HuH-7 (cell line): ENCODE results near the gene CBR3.
"Not testable (repeated sequence)": the region's sequence is repeated elsewhere in the genome, so short reads cannot be mapped to it uniquely, and the experiment has no call there.

Experiments
- DNase-seq: peaks from one replicate; pipeline ENCODE4 v3.0.0; 2011; ENCODE audit warnings: low spot score

The CBR3 gene

DNA sequence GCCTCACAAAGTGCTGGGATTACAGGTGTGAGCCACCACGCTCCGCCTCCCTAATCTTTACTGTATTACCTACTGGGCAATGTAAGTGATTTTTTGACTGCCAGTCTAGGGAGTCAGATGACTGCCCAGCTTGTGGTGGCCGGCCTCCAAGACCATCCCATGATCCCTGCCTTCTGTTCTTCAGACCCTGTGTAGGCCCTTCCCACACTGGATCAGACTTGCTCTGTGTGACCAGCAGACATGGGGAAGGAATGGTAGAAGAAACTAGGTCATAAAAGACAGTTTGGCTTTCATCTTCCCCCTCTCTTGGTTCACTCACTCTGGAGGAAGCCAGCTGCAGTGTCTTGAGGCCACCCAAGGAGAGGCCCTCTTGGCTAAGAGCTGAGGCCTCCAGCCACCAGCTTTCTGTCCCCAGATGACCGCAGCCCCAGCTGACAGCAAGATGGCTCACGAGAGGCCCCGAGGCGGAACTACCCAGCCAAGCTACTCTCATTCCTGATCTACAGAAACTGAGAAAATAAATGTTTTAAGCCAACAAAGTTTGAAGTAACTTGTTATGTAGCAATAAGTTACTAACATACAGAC lies 14.5 kb upstream of the CBR3 start:
- DNase-seq: no peak

- no peak for DNase-seq
Measured at GRCh38 chr21:36122977-36123376, 11.9 kb upstream of the CBR3 start.

GRCh38 chr21:36124395-36124794 lies 10.5 kb upstream of the CBR3 start:
- DNase-seq: no peak

GRCh38 chr21:36125512-36126207 lies 9.2 kb upstream of the CBR3 start:
- DNase-seq: peak; percentile 64

- DNase-seq: no peak
Measured at GRCh38 chr21:36126208-36126565, 8.7 kb upstream of the CBR3 start.

- DNase-seq: no peak
Measured at GRCh38 chr21:36126621-36127110, 8.2 kb upstream of the CBR3 start.

DNA sequence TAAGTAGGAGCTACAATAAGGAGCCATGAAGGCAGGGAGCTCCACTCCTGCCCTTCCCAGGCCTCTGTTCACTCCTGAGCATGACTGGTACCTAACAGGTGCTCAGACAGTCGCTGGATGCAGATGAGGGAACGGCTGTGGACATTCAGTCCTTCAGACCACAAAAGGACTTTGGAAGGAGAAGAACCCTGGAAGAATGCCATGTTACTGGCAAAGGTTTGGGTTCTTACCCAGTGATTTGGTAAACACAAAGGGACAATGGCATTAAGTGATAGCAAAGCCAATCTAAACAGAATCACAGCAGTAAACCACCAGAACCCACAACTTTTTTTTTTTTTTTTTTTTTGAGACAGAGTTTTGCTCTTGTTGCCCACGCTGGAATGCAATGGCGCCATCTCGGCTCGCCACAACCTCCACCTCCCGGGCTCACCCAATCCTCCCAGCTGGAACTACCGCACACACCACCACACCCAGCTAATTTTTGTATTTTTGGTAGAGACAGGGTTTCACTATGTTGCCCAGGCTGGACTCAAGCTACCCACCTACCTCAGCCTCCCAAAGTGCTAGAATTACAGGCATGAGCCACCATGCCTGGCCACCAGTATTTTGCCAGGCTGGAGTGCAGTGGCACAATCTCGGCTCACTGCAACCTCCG lies 7.5 kb upstream of the CBR3 start:
- DNase-seq: no peak

- DNase-seq: no peak
Measured at GRCh38 chr21:36127977-36128376, 6.9 kb upstream of the CBR3 start.

DNA sequence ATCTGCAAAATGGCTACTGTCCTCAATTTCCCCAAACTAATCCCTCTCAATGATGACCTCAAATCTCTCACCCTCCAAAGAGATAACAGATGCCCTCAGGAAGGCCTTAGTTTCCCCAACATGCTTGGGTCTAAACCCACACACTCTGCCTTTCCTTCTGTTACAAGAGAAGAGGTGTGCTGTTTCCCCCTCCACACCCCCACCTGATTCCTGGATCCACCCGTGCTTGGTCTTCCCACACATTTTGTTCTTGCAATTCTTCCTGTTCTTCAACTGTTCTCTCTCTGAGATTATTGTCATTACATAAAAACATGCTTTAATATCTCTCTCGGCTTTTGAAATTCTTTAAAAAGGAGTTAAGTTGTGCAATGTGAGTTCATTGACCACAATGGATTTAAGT lies 5.7 kb upstream of the CBR3 start:
- no peak for DNase-seq

- DNase-seq: not testable (repeated sequence)
Measured at GRCh38 chr21:36130414-36130762, 4.5 kb upstream of the CBR3 start.

- not testable (repeated sequence) for DNase-seq
Measured at GRCh38 chr21:36130839-36131238, 4.0 kb upstream of the CBR3 start.

- no peak for DNase-seq
Measured at GRCh38 chr21:36132696-36133095, 2.2 kb upstream of the CBR3 start.

DNA sequence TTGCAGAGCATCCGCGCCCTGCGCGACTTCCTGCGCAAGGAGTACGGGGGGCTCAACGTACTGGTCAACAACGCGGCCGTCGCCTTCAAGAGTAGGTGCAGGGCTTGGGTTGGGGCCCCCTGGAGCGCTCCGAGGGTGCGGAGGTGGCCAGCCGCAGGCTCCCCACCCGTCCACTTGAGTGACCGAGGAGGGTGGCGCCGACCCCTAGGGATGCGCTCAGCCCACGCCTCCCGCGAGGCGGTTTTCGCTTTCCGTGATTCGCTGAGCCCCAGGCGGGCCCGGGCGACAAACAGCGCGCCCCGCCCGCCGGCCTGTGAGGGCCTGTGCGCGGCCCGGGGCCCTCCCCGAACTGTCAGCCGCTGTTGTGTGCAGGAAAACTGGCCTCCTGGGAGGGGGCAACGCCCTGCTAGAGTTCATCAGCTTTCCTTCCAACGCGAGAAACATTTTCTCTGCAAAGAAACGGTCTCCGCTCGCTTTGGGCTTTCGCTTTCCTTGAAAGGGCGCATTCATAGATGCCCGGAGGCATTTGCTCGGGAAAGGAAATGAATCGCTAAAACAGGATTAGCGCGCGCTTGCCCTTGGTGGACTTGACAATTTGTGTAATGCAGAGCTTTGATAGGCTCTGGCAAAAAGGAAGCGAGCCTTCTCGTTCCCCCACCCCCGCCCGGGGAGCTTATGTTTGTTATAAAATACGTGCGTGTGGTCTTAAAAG lies 668 bp downstream of the CBR3 start:
- peak; percentile 51 for DNase-seq

- not testable (repeated sequence) for DNase-seq
Measured at GRCh38 chr21:36139791-36140190, 4.9 kb downstream of the CBR3 start.

DNA sequence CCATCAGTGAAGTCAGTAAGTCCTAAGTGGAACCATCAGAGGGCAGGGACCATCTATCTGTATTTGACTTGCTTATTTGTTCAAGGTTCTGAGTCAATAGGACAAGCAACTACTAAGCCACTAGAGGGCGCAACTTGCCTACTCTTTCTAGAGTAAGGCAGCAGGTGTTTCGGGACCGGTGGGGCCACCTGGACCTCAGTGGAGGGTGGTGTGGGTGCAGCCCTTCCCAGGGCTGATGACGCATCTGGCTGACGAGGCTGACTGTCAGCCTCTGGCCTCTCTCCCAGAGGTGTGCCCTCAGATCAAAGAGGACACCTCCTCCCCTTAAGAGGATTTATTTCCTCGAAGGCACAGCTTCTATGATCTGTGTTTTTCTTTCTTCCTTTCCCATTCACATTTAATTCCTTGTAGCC lies 6.6 kb downstream of the CBR3 start:
- DNase-seq: peak; percentile 54

- DNase-seq: not testable (repeated sequence)
Measured at GRCh38 chr21:36144233-36144632, 9.4 kb downstream of the CBR3 start.

GRCh38 chr21:36145259-36145658 lies 10.4 kb downstream of the CBR3 start:
- DNase-seq: no peak

DNA sequence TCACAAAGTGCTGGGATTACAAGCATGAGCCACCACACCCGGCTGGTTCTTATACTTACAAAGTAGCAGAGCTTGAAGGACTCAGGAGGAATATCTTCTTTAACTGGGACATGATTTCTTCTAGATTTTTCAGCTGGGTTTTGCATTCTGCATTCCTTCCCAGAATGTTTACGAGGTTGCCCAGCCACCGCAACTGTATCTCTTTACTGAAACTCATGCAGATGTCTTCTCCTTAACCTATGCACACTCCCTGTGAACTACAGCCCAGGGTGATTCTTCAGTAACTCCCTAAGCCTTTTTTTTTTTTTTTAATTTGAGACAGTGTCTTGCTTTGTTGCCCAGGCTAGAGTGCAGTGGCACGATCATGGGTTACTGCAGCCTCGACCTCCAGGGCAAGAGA lies 13.0 kb downstream of the CBR3 start:
- no peak for DNase-seq

- DNase-seq: no peak
Measured at GRCh38 chr21:36148886-36149285, 14.0 kb downstream of the CBR3 start.

DNA sequence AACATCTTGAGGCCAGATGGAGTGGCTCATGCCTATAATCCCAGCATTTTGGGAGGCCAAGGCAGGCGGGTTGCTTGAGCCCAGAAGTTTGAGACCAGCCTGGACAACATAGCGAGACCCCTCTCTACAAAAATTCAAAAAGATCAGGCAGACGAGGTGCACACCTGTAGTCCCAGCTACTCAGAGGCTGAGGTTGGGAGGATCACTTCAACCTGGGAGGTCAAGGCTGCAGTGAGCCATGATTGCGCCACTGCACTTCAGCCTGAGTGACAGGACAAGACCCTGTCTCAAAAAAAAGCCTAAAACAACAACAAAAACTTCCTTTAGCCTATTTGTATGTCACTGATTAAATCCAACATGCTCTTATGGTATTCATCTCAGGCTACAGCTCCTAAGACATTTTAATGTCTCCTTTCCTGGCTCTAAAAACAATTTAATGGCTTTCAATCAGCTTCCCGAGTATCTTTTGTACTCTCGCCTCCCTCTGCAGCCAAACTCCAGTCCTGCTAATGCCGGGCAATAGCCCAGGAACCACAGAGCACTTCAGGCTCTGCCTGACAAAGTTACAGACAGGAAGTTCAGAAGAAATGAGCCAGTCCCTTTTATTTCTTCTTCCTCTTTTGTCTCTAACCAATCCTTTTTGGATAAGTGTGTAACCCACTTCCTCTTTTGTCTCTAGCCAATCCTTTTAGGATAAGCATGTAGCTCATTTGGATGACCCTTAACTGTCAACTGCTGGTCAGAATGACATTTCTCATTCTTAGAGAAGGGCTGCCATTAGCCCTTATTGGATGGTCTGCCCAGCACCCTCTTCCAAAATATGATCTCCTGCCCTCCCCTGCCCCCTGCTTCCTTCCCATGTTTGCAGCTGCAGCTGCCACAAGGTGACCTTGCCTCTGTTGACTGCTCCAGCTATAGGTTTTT lies 15.2 kb downstream of the CBR3 start:
- no peak for DNase-seq

- no peak for DNase-seq
Measured at GRCh38 chr21:36155603-36156338, 20.9 kb downstream of the CBR3 start.
